Astrocyte (in vitro differentiated cells and primary cell): ENCODE results near the gene SLC9A4.

ENCODE experiments used
- CTCF ChIP-seq: IDR thresholded peaks from 2 replicates; pipeline ENCODE4 v1.5.1; 2011; ENCODE audit warnings: low read depth, mild to moderate bottlenecking, inconsistent platforms, low read length, moderate library complexity; ENCODE audit not compliant: insufficient read depth
- EZH2 ChIP-seq: IDR thresholded peaks from 2 replicates; pipeline ENCODE4 v1.6.1; 2012; ENCODE audit warnings: mild to moderate bottlenecking, low read length, inconsistent platforms; ENCODE audit not compliant: insufficient read depth

DNA sequence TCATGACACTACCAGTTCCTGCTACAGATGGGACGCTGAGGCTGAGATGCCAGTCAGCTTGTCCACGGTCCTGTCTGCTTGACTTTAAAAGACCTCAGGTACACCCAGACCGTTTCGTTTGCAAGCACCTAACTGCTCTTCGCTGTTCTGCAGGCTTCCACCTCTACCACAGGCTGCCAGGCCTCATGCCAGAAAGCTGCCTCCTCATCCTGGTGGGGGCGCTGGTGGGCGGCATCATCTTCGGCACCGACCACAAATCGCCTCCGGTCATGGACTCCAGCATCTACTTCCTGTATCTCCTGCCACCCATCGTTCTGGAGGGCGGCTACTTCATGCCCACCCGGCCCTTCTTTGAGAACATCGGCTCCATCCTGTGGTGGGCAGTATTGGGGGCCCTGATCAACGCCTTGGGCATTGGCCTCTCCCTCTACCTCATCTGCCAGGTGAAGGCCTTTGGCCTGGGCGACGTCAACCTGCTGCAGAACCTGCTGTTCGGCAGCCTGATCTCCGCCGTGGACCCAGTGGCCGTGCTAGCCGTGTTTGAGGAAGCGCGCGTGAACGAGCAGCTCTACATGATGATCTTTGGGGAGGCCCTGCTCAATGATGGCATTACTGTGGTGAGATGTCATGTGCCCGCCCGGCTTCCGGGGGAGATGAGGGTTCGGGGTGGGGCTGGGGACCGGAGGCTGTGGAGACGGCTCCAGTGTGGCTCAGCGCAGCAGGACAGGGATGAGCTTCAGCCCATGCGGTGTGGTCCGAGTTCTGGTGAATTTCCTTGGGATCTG, 5.9 kb downstream of the SLC9A4 start:
- TF ChIP-seq CTCF (no peak), EZH2 (no peak)
